ENCODE data around the gene RSRP1.

- no peak for TF ChIP-seq ZNF280B (CRISPR knock-in tag; IDR thresholded peaks at IDR 0.05; ENCODE audit: borderline replicate concordance)
- no peak for TF ChIP-seq TCF12 (IDR thresholded peaks at IDR 0.05)
- TF ChIP-seq TCF12 (CRISPR knock-in tag; IDR thresholded peaks at IDR 0.05): no peak
- no peak for TF ChIP-seq IRF9 (CRISPR knock-in tag; IDR thresholded peaks at IDR 0.05; ENCODE audit: borderline replicate concordance)
Observed at GRCh38 chr1:25209516-25209915, 37.7 kb downstream of the RSRP1 start.
